ENCODE measurements around the gene ANKRD53.
"Not testable (repeated sequence)": the region's sequence is repeated elsewhere in the genome, so short reads cannot be mapped to it uniquely, and the experiment has no call there.

GRCh38 chr2:71023553-71024243, 45.3 kb downstream of the ANKRD53 start:
- peak; percentile 49 for TF ChIP-seq CTCF (IDR thresholded peaks at IDR 0.05)
- TF ChIP-seq EZH2 (IDR thresholded peaks at IDR 0.05; ENCODE audit: borderline replicate concordance, insufficient read depth, low read depth, low read length, poor library complexity, severe bottlenecking) = not testable (repeated sequence)
